ENCODE measurements around the gene CCDC28A.

CCDC28A gene

GRCh38 chr6:138803861-138804260 is 30.3 kb downstream of the CCDC28A start (continued):
- no peak for TF ChIP-seq GLI2 (tag by site-specific recombination; IDR thresholded peaks at IDR 0.05; ENCODE audit: borderline replicate concordance, low read depth)
- TF ChIP-seq, protein P1, sequence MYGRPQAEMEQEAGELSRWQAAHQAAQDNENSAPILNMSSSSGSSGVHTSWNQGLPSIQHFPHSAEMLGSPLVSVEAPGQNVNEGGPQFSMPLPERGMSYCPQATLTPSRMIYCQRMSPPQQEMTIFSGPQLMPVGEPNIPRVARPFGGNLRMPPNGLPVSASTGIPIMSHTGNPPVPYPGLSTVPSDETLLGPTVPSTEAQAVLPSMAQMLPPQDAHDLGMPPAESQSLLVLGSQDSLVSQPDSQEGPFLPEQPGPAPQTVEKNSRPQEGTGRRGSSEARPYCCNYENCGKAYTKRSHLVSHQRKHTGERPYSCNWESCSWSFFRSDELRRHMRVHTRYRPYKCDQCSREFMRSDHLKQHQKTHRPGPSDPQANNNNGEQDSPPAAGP (tag by site-specific recombination; IDR thresholded peaks at IDR 0.05): no peak
- TF ChIP-seq MZF1 (tag by site-specific recombination; IDR thresholded peaks at IDR 0.05; ENCODE audit: borderline replicate concordance): no peak
- TF ChIP-seq FEZF1 (tag by site-specific recombination; IDR thresholded peaks at IDR 0.05): no peak
- no peak for TF ChIP-seq ZNF555 (tag by site-specific recombination; conservative IDR thresholded peaks at IDR 0.05)
- TF ChIP-seq MEIS1 (CRISPR knock-in tag; IDR thresholded peaks at IDR 0.05; ENCODE audit: borderline replicate concordance): no peak
- no peak for TF ChIP-seq ZSCAN16 (tag by site-specific recombination; IDR thresholded peaks at IDR 0.05)
- no peak for TF ChIP-seq IKZF3 (tag by site-specific recombination; IDR thresholded peaks at IDR 0.05)
- no peak for TF ChIP-seq GFI1B (tag by site-specific recombination; IDR thresholded peaks at IDR 0.05)
- TF ChIP-seq RBAK (tag by site-specific recombination; IDR thresholded peaks at IDR 0.05): no peak
- no peak for TF ChIP-seq ZNF670 (tag by site-specific recombination; IDR thresholded peaks at IDR 0.05; ENCODE audit: low read depth)

DNA sequence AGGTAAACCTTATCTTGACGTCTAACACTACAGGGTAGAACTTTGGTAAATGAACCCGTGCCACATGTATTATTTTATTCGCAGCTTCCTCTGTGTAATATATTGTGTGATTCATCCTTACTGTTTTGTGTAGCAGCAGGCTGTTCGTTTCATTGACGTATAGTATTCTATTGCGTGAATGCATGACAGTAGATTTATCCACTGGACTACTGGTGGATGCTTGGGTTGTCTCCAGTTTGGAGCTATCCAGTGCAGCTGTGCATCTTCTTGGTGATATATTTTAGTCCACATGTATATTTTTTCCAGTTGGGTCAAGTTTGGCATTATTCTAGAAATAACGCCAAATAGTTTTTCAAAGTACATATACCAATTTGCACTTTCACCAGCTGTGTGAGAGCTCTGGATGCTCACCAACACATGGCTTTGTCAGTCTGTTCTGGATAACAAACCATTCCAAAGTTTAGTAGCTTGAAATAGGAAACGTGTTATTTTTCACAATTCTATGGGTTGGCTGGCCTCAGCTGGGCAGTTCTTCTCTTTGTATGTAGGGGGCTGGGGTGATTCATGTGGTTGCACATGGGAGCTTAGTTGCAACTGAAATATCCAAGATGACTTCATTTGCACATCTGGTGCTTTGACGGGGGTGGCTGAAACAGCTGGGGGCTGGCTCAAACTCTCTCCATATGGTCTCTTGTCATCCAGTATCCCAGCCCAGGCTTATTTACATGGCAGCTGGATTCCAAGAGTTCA is 31.6 kb downstream of the CCDC28A start:
- Histone ChIP-seq H3K4me3 (ENCODE audit: low read depth, low read length) (no peak overlapping the region), H3K36me3 (ENCODE audit: control insufficient read depth in 2 of 2, insufficient read depth in 1 of 2, low read length in 2 of 2) (no peaks in the 10 kb centered on the region), H3K9me3 (ENCODE audit: control insufficient read depth, insufficient read depth, low read depth, low read length) (no peaks in the 10 kb centered on the region), H3K4me1 (ENCODE audit: control insufficient read depth, insufficient read depth, low read length) (no peaks in the 10 kb centered on the region), H3K27ac (ENCODE audit: extremely low read depth, low read depth, low read length) (no peak overlapping the region)
- no peak for TF ChIP-seq ZNF175 (tag by site-specific recombination; IDR thresholded peaks at IDR 0.05)
- TF ChIP-seq ZSCAN4 (tag by site-specific recombination; IDR thresholded peaks at IDR 0.05): no peak
- POLR2A ChIA-PET: no interaction called here
- CTCF ChIA-PET: interaction anchor here (0.6 to 2.0 kb wide), 4 partner anchors 11 to 185 kb away, joined by 3 to 10 read pairs (median 4); partner anchors contain the start of gene REPS1

DNA sequence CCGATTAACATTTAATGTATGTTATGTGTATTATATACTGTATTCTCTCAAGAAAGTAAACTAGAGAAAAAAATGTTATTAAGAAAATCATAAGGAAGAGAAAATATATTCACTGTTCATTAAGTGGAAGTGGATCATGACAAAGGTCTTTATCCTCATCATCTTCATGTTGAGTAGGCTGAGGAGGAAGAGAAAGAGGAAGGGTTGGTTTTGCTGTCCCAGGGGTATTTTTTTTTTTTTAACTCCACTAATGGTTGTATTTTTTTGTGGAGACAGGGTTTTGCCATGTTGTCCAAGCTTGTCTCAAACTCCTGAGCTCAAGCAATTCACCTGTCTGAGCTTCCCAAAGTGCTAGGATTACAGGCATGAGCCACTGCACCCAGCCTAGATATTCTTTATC is 33.3 kb downstream of the CCDC28A start:
- ChIA-PET CTCF (no interaction called here), POLR2A (interaction anchor here (0.6 kb wide), 1 partner anchor 902 kb away, joined by 3 read pairs; no protein-coding TSS in a partner anchor)
- no peaks in the 10 kb centered on the region for H3K9me3 ChIP-seq (ENCODE audit: control insufficient read depth, insufficient read depth, low read depth, low read length)
- no peaks in the 10 kb centered on the region for H3K36me3 ChIP-seq (ENCODE audit: control insufficient read depth in 2 of 2, insufficient read depth in 1 of 2, low read length in 2 of 2)
- H3K4me3 ChIP-seq (ENCODE audit: low read depth, low read length): no peak overlapping the region
- no peaks in the 10 kb centered on the region for H3K4me1 ChIP-seq (ENCODE audit: control insufficient read depth, insufficient read depth, low read length)
- TF ChIP-seq, protein P2, sequence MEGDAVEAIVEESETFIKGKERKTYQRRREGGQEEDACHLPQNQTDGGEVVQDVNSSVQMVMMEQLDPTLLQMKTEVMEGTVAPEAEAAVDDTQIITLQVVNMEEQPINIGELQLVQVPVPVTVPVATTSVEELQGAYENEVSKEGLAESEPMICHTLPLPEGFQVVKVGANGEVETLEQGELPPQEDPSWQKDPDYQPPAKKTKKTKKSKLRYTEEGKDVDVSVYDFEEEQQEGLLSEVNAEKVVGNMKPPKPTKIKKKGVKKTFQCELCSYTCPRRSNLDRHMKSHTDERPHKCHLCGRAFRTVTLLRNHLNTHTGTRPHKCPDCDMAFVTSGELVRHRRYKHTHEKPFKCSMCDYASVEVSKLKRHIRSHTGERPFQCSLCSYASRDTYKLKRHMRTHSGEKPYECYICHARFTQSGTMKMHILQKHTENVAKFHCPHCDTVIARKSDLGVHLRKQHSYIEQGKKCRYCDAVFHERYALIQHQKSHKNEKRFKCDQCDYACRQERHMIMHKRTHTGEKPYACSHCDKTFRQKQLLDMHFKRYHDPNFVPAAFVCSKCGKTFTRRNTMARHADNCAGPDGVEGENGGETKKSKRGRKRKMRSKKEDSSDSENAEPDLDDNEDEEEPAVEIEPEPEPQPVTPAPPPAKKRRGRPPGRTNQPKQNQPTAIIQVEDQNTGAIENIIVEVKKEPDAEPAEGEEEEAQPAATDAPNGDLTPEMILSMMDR (tag by site-specific recombination; IDR thresholded peaks at IDR 0.05): no peak
- TF ChIP-seq ZNF513 (tag by site-specific recombination; IDR thresholded peaks at IDR 0.05) (no peak; the same call in 1 of the 2 replicates), ZNF155 (tag by site-specific recombination; IDR thresholded peaks at IDR 0.05) (no peak), SCRT2 (tag by site-specific recombination; IDR thresholded peaks at IDR 0.05) (no peak), ZNF548 (tag by site-specific recombination; IDR thresholded peaks at IDR 0.05) (no peak), ZFP69B (tag by site-specific recombination; IDR thresholded peaks at IDR 0.05) (no peak)
- no peak overlapping the region for H3K27ac ChIP-seq (ENCODE audit: extremely low read depth, low read depth, low read length)
